ENCODE data around the gene EXOC4. TPM values are rescaled to one million over a fixed set of nuclear protein-coding genes. Genes with fewer than 3 reads are reported as not detected.

Gene EXOC4
- total RNA-seq, 2 donors from 2014 or later, result 106 to 115 TPM

DNA sequence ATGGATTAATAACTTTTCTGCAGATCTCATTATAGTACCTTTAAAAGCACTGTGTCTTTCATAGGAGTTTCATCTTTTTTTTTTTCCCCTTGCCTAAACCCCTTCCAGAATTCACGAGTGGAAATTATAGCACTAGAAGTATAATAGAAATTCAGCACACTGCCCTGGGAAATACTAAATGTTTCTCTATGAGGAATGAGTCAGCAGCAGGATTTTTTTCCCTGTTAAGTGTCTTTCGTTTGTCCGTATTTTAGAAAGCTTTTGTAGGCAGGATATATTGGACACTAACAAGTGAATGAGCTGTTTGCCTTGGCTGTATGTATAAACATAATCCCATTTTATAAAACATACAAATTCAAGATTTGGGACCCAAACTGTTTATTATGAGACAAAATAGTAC lies 105.8 kb downstream of the EXOC4 start:
- Mint-ChIP-seq H3K9me3 (peaks cover 17% of the 10 kb centered on the region), H3K36me3 (ENCODE audit: low read depth) (peaks cover 22% of the 10 kb centered on the region), H3K27me3 (ENCODE audit: insufficient read depth) (no peaks in the 10 kb centered on the region), H3K27ac (peak overlapping the region; percentile 67), H3K4me1 (peaks cover 5% of the 10 kb centered on the region), H3K4me3 (no peak overlapping the region)
- no peak overlapping the region for H3K9ac ChIP-seq (ENCODE audit: extremely low read depth, low read length, poor library complexity, severe bottlenecking)
- 90% methylated on average over 2 of the region's 3 CpGs; no CpG with 5 or more reads in 1 of the 2 experiments for WGBS, 2 experiments (ENCODE audit: insufficient coverage in 1 of 2, insufficient read length in 1 of 2)
- peaks cover 12% of the 10 kb centered on the region for H3K36me3 ChIP-seq (ENCODE audit: control insufficient read depth, insufficient read depth, low read length)
- H3K27me3 ChIP-seq (ENCODE audit: control insufficient read depth, insufficient read depth, low read length, poor library complexity, severe bottlenecking), result no peaks in the 10 kb centered on the region
- no peaks in the 10 kb centered on the region for H3K4me1 ChIP-seq (ENCODE audit: control insufficient read depth, insufficient read depth, low read length)
- no peak overlapping the region for H3K4me3 ChIP-seq (ENCODE audit: low read length)
- peaks cover 10% of the 10 kb centered on the region for H3K9me3 ChIP-seq (ENCODE audit: control insufficient read depth, low read length)
- DNase-seq, result no peak
- TF ChIP-seq CTCF (conservative IDR thresholded peaks at IDR 0.05), result no peak
- no peak overlapping the region for H3K27ac ChIP-seq (ENCODE audit: low read depth, low read length)

- Histone ChIP-seq H3K4me1 (ENCODE audit: control insufficient read depth, insufficient read depth, low read length) (no peaks in the 10 kb centered on the region), H3K27me3 (ENCODE audit: control insufficient read depth, insufficient read depth, low read length, poor library complexity, severe bottlenecking) (no peaks in the 10 kb centered on the region), H3K36me3 (ENCODE audit: control insufficient read depth, insufficient read depth, low read length) (peaks cover 12% of the 10 kb centered on the region), H3K9me3 (ENCODE audit: control insufficient read depth, low read length) (peaks cover 9% of the 10 kb centered on the region), H3K9ac (ENCODE audit: extremely low read depth, low read length, poor library complexity, severe bottlenecking) (no peak overlapping the region), H3K27ac (ENCODE audit: low read depth, low read length) (no peak overlapping the region), H3K4me3 (ENCODE audit: low read length) (no peak overlapping the region)
- H3K27me3 Mint-ChIP-seq (ENCODE audit: insufficient read depth), result no peaks in the 10 kb centered on the region
- no peak overlapping the region for H3K4me3 Mint-ChIP-seq
- no peak for TF ChIP-seq CTCF (conservative IDR thresholded peaks at IDR 0.05)
- peaks cover 15% of the 10 kb centered on the region for H3K9me3 Mint-ChIP-seq
- no peak for DNase-seq
- peaks cover 5% of the 10 kb centered on the region for H3K4me1 Mint-ChIP-seq
- H3K27ac Mint-ChIP-seq, result no peak overlapping the region
- peaks cover 20% of the 10 kb centered on the region for H3K36me3 Mint-ChIP-seq (ENCODE audit: low read depth)
Measured at GRCh38 chr7:133359449-133359848, 106.6 kb downstream of the EXOC4 start.

GRCh38 chr7:133360201-133360600 lies 107.3 kb downstream of the EXOC4 start:
- Mint-ChIP-seq H3K4me1 (peaks cover 2% of the 10 kb centered on the region), H3K36me3 (ENCODE audit: low read depth) (peaks cover 20% of the 10 kb centered on the region), H3K27me3 (ENCODE audit: insufficient read depth) (no peaks in the 10 kb centered on the region), H3K27ac (no peak overlapping the region), H3K9me3 (peaks cover 15% of the 10 kb centered on the region), H3K4me3 (no peak overlapping the region)
- Histone ChIP-seq H3K27me3 (ENCODE audit: control insufficient read depth, insufficient read depth, low read length, poor library complexity, severe bottlenecking) (no peaks in the 10 kb centered on the region), H3K4me3 (ENCODE audit: low read length) (no peak overlapping the region), H3K9ac (ENCODE audit: extremely low read depth, low read length, poor library complexity, severe bottlenecking) (no peak overlapping the region), H3K27ac (ENCODE audit: low read depth, low read length) (no peak overlapping the region), H3K4me1 (ENCODE audit: control insufficient read depth, insufficient read depth, low read length) (no peaks in the 10 kb centered on the region), H3K36me3 (ENCODE audit: control insufficient read depth, insufficient read depth, low read length) (peaks cover 12% of the 10 kb centered on the region), H3K9me3 (ENCODE audit: control insufficient read depth, low read length) (peaks cover 9% of the 10 kb centered on the region)
- 94 to 100% methylated on average over 2 of the region's 2 CpGs for WGBS, 2 experiments (ENCODE audit: insufficient coverage in 1 of 2, insufficient read length in 1 of 2)
- no peak for TF ChIP-seq CTCF (conservative IDR thresholded peaks at IDR 0.05)
- no peak for DNase-seq
